ENCODE measurements around the gene RAC3.
A peak's percentile ranks its signal among the peaks of the same experiment; 100 is the strongest.

RAC3 gene

GRCh38 chr17:82045936-82046484, 14.5 kb downstream of the RAC3 start:
- DNase-seq: no peak

- DNase-seq: no peak
These were observed 15.4 kb downstream of the RAC3 start for GRCh38 chr17:82046903-82047302.

- DNase-seq: no peak
These were observed 15.9 kb downstream of the RAC3 start for GRCh38 chr17:82047379-82047778.

DNA sequence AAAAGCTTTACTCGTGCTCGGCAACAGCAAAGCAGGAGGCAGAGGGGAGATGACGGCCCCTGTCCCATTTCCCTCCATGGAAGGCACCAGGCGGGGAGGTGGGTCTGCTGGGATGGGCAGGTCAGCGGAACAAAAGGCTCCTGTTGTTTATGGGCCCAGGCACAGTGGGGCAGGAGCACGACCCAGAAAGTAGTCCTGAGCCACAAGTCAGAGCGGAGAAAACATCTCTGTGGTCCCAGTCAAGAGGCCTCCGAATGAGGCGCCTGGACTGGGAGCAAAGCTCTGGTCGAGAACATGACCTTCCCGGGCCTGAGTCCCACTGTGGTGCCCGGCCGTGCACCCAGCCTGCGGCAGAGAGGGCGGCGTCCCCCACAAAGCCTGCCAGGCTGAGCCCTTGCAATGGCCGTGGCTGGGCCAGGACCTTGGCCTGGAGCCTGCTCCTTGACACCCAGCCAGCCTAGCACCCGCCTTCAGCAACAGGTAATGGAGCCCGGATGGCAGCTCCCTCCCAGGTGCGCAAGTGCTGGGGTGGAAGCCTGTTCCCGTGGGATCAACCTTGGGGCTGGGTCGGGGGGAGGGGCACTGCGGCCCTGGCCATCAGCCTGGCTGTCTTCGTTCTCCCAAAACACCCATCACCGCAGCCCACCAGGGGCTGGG, 16.6 kb downstream of the RAC3 start:
- DNase-seq: no peak

GRCh38 chr17:82048571-82048971, 17.1 kb downstream of the RAC3 start:
- DNase-seq: no peak

- no peak for DNase-seq
These were observed 17.6 kb downstream of the RAC3 start for GRCh38 chr17:82049106-82049505.

DNA sequence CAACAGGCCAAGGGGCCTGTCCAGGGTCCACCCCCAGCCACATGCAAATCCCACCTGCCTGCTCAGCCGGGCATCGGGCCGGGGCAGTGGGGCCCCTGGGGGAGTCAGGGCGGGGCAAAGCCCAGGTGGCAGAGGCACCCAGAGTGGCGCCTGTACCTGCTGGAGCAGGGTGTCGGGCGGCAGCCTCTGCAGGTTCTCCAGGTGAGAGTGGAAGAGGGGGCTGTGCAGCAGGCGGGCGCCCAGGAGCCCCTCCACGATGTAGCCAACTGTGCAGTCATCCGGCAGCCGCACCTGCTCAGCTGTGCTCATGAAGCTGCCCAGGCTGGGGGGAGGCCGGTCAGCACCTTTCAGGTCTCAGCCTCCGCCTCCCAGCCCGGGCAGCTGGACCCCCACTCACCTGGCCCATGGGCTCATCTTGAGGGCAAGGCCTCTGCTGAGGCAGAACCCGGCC, 18.1 kb downstream of the RAC3 start:
- DNase-seq: no peak

GRCh38 chr17:82050152-82050760, 18.8 kb downstream of the RAC3 start:
- DNase-seq: no peak

DNA sequence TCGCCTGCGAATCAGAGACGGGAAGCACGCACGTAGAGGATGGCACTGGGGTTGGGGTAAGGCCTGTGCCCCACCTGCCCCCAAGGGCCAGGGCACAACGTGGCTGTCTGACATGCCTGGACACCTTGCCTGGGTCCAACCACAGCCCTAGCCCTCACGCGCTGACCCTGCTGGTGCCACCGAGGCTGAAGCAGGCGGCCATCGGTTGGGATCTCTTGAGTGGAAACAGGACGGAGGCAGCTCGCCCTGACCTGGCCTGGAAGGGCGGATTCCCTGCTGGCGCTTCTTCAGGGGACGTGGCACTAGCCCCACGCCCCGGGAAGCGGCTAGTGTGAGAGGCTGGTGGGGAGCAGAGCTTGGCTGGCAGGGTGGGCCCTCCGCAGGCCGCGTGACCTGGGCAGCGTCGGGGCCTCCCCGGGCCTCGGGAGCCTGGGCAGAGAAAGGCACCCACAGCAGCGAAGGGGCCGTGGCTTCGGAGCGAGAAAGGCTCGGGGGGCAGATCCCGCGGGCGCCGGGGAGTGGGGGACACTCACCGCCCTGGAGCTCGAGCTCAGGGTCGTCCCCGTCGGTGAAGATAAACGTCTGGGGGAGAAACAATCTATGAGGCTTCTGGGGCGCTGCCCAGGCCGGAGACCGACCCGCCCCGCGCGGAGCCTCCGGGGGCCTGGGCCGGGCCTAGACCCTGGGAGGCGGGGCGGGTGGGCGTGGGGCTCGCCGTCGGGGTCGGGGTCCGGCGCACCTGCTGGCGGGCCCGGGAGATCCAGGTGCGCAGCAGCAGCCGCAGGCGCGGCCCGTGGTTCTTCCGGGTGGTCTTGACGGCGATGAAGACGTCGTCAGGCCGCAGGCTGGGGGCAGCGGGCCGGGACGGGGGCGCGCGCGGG, 19.5 kb downstream of the RAC3 start:
- DNase-seq: no peak

DNA sequence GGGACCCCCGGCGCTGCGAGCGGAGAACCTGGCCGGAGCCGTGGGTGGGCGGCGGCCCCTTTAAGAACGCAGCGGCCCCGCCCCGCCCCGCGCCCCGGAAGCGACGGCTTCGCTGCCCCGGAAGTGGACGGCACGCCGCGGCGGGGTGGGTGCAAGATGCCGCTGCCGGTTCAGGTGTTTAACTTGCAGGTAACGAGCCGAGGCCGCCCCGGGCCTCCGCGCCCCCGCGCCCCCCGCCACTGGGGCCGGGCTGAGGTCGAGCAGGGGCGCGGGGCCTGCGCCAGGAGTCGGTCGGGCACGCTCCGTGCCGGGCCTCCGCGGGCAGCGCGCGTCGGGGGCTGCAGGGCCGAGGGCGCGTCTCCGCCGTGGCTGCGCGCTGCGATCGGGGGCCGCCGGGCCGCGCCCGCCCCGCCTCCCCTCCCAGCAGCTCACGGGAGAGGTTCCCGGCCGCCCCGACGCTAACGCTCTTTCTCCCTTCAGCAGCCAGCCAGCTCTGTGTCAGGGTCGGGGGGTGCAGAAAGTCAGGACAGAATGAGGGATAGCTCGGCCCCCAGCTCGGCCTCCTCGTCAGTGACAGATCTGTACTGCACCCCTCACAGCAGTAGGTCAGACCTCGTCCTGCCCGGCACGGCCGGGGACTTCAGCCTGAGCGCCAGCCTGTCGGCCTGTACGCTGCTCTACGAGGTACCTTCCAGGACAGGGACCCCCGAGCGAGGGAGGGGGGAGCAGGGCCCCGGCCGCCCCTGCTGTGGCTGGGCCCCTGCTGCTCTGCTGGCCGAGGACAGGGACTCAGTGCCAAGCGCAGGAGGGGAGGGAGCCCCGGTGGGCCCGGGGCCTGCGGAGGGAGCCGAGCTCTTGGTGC, 20.5 kb downstream of the RAC3 start, which contains the start of the genes GPS1 and RFNG:
TSS of gene GPS1 (plus strand) at position 123 of the 862 bp plus-strand sequence. CDS start at position 157, 34 bp downstream.
TSS of gene RFNG (minus strand) at position 36 of the 862 bp plus-strand sequence. CDS start 45 bp downstream, outside the sequence.
- peak; percentile 66 for DNase-seq

DNA sequence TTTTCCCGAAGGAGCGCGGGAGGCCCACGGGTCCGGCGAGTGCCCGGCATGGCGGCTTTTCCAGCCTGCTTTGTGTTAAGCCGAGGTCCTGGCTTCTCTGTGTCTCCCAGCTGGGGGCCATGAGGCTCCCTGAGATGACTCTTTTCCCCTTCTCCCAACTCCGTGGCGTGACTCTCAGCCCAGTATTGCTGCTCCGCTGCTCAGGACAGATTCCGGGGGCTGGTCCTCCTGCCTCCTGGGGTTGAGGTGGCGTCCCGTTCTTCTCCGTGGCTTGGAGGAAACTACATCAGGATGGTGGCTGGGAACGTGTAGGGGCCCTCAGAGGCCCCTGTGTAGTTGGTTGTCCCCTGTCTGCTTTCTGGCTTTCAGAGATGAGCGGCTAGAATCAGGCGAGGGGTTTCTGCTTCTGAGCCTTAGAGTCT, 21.2 kb downstream of the RAC3 start:
- no peak for DNase-seq

- DNase-seq: no peak
These were observed 21.7 kb downstream of the RAC3 start for GRCh38 chr17:82053130-82053529.

DNA sequence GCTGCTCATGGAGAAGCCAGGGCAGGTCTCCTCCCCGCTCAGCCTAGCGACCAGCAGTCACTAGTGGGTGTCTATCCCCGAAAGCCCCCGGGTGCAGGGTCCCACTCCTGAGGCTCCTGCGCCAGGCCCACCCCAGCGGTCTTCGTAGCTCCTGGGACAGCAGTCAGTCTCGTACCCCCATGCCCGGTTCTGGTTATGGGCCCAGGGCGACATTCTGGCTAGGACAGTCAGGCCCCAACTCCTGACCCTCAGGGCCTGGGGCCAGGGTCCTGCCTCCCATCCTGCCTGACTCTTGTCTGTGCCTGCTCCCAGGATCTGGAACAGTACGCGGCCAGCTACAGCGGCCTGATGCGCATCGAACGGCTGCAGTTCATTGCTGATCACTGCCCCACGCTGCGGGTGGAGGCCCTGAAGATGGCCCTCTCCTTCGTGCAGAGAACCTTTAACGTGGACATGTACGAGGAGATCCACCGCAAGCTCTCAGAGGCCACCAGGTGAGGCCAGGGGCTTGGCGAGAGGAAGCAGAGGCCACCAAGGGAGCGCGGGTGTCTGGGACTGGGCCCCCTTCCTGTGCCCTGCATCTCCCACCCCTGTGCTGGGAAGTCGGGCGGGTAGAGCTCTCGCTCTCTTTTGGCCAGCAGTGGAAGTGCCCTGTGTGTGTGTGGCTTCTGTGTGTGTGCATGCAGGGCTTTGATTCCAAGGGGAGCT, 22.2 kb downstream of the RAC3 start:
- DNase-seq: no peak

DNA sequence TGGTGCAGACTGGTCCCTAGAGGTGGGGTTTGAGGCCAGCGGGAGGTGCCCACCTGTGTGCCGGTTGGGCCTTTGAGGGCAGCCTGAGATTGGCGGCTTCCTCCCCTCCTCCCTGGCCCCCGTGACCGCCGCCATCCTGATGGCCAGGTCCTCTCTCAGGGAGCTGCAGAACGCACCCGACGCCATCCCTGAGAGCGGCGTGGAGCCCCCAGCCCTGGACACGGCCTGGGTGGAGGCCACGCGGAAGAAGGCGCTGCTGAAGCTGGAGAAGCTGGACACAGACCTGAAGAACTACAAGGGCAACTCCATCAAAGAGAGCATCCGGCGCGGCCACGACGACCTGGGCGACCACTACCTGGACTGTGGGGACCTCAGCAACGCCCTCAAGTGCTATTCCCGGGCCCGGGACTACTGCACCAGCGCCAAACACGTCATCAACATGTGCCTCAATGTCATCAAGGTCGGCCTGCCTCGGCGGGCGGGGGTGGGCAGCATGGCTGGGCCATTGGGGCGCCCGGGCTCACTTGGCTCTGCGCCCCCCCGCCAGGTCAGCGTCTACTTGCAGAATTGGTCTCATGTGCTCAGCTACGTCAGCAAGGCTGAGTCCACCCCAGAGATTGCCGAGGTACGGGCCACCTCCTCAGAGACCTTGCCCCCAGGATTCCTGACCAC, 23.0 kb downstream of the RAC3 start:
- no peak for DNase-seq

DNA sequence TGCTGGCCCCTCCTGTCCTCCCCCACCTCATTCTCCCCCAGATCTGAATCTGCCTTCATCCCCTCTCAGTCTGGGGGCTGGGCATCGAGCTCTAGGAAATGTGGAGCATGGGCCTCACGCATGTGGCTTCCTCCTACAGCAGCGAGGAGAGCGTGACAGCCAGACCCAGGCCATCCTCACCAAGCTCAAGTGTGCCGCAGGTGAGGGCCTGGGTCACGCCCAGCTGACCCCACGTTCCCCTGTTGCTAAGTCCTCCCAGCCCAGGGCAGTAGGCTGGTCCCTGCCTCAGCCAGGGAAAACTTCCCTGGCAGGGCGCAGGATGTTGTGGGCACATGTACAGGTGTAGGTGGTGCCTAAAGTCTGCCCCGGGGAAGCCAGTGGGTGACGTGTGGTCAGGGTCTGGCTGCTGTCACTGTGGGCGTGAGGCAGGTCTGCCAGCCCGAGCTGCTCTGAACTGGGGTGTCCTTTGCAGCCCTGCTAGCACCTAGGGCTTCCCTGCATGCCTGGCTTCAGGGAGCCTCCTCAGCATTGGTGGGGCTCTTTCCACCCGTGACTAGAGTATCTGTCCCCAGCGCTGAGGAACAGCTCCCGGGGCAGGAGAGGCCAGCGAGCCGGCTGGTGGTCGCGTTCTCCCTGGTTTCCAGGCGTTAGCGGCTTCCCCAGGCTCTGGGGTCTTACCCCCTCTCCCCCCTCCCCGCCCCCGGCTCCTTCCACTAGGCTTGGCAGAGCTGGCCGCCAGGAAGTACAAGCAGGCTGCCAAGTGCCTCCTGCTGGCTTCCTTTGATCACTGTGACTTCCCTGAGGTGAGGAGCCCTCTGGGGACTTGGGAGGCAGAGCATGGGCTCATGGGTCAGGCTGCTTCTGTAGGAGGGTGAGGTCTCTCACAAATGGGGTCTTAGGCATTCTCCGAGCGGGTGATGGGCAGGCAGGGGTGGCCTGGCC, 23.8 kb downstream of the RAC3 start:
- DNase-seq: no peak

DNA sequence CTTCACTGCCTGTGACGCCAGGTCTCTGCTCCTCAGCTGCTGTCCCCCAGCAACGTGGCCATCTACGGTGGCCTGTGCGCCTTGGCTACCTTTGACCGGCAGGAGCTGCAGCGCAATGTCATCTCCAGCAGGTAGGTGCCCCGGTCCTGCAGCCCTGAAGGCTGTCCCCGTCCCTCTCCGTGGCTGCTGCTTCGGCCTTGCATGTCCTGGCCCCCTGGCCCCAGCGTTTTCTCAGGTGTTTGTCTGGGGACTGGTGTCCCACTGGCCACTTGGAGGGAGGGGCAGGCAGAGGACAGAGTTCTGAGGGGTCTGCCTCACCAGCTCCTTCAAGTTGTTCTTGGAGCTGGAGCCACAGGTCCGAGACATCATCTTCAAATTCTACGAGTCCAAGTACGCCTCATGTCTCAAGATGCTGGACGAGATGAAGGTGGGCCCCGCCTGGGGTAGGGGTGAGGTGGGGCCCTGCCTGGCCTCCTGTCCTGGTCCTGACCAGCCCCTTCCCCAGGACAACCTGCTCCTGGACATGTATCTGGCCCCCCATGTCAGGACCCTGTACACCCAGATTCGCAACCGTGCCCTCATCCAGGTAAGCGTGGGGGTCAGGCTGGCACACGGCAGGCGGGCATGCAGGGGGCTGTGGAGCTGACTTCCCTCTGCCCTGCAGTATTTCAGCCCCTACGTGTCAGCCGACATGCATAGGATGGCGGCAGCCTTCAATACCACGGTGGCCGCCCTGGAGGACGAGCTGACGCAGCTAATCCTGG, 24.7 kb downstream of the RAC3 start:
- no peak for DNase-seq

GRCh38 chr17:82056729-82057621, 25.5 kb downstream of the RAC3 start:
- no peak for DNase-seq
